HepG2 (cell line): ENCODE results near the gene P3H3. TPM values are rescaled to one million over a fixed set of nuclear protein-coding genes. Genes with fewer than 3 reads are reported as not detected.

Experiments
- ATRX ChIP-seq: sonication (generic); formaldehyde crosslinking; IDR thresholded peaks from 2 replicates; pipeline ENCODE4 v1.4.0; 2020; ENCODE audit warnings: missing genetic modification reagents, borderline replicate concordance
- CREM ChIP-seq, 2 experiments: sonication (generic) in 1 of 2; formaldehyde crosslinking in 1 of 2; IDR thresholded peaks; 2 replicates each; pipeline versions ENCODE4 v1.4.0 to v1.6.1; 2016 to 2020; ENCODE audit warnings: antibody characterized with exemption in 1 of 2, mild to moderate bottlenecking in 1 of 2, missing genetic modification reagents in 1 of 2
- FUBP1 ChIP-seq: sonication (generic); formaldehyde crosslinking; IDR thresholded peaks from 2 replicates; pipeline ENCODE4 v1.5.1; 2020; ENCODE audit warnings: missing genetic modification reagents, mild to moderate bottlenecking, borderline replicate concordance
- NR2C2 ChIP-seq: sonication (generic); formaldehyde crosslinking; IDR thresholded peaks from 2 replicates; pipeline ENCODE4 v1.4.0; 2020; ENCODE audit warnings: missing genetic modification reagents, mild to moderate bottlenecking, moderate library complexity, borderline replicate concordance
- RXRA ChIP-seq: sonication (generic); formaldehyde crosslinking; IDR thresholded peaks from 2 replicates; pipeline ENCODE4 v1.5.1; 2020; ENCODE audit warnings: missing genetic modification reagents
- UBTF ChIP-seq: sonication (generic); formaldehyde crosslinking; IDR thresholded peaks from 2 replicates; pipeline ENCODE4 v1.4.0; 2020; ENCODE audit warnings: mild to moderate bottlenecking, missing genetic modification reagents
- ZBTB21 ChIP-seq: sonication (generic); formaldehyde crosslinking; IDR thresholded peaks from 2 replicates; pipeline ENCODE4 v1.4.0; 2020; ENCODE audit warnings: missing genetic modification reagents
- ZBTB44 ChIP-seq: sonication (generic); formaldehyde crosslinking; IDR thresholded peaks from 2 replicates; pipeline ENCODE4 v1.4.0; 2020; ENCODE audit warnings: missing genetic modification reagents
- ZNF207 ChIP-seq: fragments of 450-650 bp; IDR thresholded peaks from 2 replicates; pipeline ENCODE4 v1.6.1; 2016; ENCODE audit warnings: antibody characterized with exemption, borderline replicate concordance
- ZNF589 ChIP-seq: sonication (generic); formaldehyde crosslinking; conservative IDR thresholded peaks from 2 replicates; pipeline ENCODE4 v1.8.0; 2022; ENCODE audit warnings: mild to moderate bottlenecking, moderate library complexity, missing genetic modification reagents
- ZNF678 ChIP-seq: sonication (generic); formaldehyde crosslinking; IDR thresholded peaks from 2 replicates; pipeline ENCODE4 v1.4.0; 2020; ENCODE audit warnings: mild to moderate bottlenecking, missing genetic modification reagents
- ZNF749 ChIP-seq: sonication (generic); formaldehyde crosslinking; IDR thresholded peaks from 2 replicates; pipeline ENCODE4 v1.8.0; 2022; ENCODE audit warnings: mild to moderate bottlenecking, missing genetic modification reagents, moderate library complexity, borderline replicate concordance
- polyA plus RNA-seq, 8 experiments: library from polyadenylated mRNA; depleted of rRNA in 3 of 8; stranded (reverse) in 7 of 8; unstranded in 1 of 8; fragments of >200 nt; fragmentation: Illumina TruSeq in 4 of 8; extraction: Trizol in 4 of 8; gene quantifications; 2 replicates each; pipeline versions ENCODE4 v1.2.1 to v1.2.3, GENCODE V29; 2011 to 2016; ENCODE audit warnings: low read depth in 4 of 8, missing spikeins in 1 of 8, mixed read lengths in 1 of 8; ENCODE audit not compliant: insufficient read depth in 1 of 8
- total RNA-seq, 5 experiments: library from RNA; depleted of rRNA; stranded (reverse); fragments of >200 nt; fragmentation: Illumina TruSeq; extraction: Trizol; gene quantifications; 2 replicates each; pipeline ENCODE4 v1.2.3, GENCODE V29; 2016; ENCODE audit warnings: low read depth in 1 of 5
- TF ChIP-seq, protein P1 (sequence below): sonication (generic); formaldehyde crosslinking; IDR thresholded peaks from 2 replicates; pipeline ENCODE4 v1.5.0; 2020; ENCODE audit warnings: mild to moderate bottlenecking, missing genetic modification reagents
- TF ChIP-seq, protein P2 (sequence below): sonication (generic); formaldehyde crosslinking; IDR thresholded peaks from 2 replicates; pipeline ENCODE4 v1.8.0; 2022; ENCODE audit warnings: missing genetic modification reagents, mild to moderate bottlenecking, inconsistent platforms, borderline replicate concordance
- TF ChIP-seq, protein P3 (sequence below): sonication (generic); formaldehyde crosslinking; IDR thresholded peaks from 2 replicates; pipeline ENCODE4 v1.4.0; 2020; ENCODE audit warnings: missing genetic modification reagents, mild to moderate bottlenecking, borderline replicate concordance

The P3H3 gene
- total and polyA plus RNA-seq, 2 of the 13 experiments (the other 11 are each of a cell fraction or from before 2014, with no cell fraction given): 20.1 to 20.5 TPM

GRCh38 chr12:6851921-6852650 lies 23.9 kb downstream of the P3H3 start, which contains the start of gene USP5 (continued):
- TF ChIP-seq UBTF (peak; percentile 56), ZNF678 (CRISPR knock-in tag) (no peak), ZNF207 (no peak), FUBP1 (CRISPR knock-in tag) (no peak), ZNF589 (peak; percentile 59; the same call in 1 of the 2 replicates), RXRA (CRISPR knock-in tag) (peak; percentile 39), NR2C2 (peak; percentile 98), ZNF749 (CRISPR knock-in tag) (no peak), ATRX (CRISPR knock-in tag) (no peak), CREM (IDR thresholded peaks at IDR 0.05) (peak; percentile 100), CREM (CRISPR knock-in tag; IDR thresholded peaks at IDR 0.05) (no peak), ZBTB44 (CRISPR knock-in tag) (no peak), ZBTB21 (0 out of 2 replicates have a peak, but pooled peaks have one; percentile 34)
- TF ChIP-seq, protein P1, sequence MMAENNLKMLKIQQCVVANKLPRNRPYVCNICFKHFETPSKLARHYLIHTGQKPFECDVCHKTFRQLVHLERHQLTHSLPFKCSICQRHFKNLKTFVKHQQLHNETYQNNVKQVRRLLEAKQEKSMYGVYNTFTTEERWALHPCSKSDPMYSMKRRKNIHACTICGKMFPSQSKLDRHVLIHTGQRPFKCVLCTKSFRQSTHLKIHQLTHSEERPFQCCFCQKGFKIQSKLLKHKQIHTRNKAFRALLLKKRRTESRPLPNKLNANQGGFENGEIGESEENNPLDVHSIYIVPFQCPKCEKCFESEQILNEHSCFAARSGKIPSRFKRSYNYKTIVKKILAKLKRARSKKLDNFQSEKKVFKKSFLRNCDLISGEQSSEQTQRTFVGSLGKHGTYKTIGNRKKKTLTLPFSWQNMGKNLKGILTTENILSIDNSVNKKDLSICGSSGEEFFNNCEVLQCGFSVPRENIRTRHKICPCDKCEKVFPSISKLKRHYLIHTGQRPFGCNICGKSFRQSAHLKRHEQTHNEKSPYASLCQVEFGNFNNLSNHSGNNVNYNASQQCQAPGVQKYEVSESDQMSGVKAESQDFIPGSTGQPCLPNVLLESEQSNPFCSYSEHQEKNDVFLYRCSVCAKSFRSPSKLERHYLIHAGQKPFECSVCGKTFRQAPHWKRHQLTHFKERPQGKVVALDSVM: 0 out of 2 replicates have a peak, but pooled peaks have one; percentile 19
- TF ChIP-seq, protein P2, sequence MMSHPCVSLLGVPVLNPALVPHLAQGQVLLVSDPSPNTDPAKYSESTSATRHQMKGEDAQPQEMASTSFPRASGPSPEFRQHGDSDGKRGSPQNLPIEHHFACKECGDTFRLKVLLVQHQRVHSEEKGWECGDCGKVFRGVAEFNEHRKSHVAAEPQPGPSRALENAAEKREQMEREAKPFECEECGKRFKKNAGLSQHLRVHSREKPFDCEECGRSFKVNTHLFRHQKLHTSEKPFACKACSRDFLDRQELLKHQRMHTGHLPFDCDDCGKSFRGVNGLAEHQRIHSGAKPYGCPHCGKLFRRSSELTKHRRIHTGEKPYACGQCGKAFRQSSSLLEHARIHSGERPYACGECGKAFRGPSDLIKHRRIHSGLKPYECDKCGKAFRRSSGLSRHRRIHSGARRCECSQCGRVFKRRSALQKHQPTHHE (CRISPR knock-in tag): 0 out of 2 replicates have a peak, but pooled peaks have one; percentile 63
- TF ChIP-seq, protein P3, sequence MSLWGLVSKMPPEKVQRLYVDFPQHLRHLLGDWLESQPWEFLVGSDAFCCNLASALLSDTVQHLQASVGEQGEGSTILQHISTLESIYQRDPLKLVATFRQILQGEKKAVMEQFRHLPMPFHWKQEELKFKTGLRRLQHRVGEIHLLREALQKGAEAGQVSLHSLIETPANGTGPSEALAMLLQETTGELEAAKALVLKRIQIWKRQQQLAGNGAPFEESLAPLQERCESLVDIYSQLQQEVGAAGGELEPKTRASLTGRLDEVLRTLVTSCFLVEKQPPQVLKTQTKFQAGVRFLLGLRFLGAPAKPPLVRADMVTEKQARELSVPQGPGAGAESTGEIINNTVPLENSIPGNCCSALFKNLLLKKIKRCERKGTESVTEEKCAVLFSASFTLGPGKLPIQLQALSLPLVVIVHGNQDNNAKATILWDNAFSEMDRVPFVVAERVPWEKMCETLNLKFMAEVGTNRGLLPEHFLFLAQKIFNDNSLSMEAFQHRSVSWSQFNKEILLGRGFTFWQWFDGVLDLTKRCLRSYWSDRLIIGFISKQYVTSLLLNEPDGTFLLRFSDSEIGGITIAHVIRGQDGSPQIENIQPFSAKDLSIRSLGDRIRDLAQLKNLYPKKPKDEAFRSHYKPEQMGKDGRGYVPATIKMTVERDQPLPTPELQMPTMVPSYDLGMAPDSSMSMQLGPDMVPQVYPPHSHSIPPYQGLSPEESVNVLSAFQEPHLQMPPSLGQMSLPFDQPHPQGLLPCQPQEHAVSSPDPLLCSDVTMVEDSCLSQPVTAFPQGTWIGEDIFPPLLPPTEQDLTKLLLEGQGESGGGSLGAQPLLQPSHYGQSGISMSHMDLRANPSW (CRISPR knock-in tag): no peak
